ENCODE data around the gene CLCA1. TPM values are rescaled to one million over a fixed set of nuclear protein-coding genes. Genes with fewer than 3 reads are reported as not detected.

CLCA1 gene
- total RNA-seq, 4 donors from 2014 or later = not detected

DNA sequence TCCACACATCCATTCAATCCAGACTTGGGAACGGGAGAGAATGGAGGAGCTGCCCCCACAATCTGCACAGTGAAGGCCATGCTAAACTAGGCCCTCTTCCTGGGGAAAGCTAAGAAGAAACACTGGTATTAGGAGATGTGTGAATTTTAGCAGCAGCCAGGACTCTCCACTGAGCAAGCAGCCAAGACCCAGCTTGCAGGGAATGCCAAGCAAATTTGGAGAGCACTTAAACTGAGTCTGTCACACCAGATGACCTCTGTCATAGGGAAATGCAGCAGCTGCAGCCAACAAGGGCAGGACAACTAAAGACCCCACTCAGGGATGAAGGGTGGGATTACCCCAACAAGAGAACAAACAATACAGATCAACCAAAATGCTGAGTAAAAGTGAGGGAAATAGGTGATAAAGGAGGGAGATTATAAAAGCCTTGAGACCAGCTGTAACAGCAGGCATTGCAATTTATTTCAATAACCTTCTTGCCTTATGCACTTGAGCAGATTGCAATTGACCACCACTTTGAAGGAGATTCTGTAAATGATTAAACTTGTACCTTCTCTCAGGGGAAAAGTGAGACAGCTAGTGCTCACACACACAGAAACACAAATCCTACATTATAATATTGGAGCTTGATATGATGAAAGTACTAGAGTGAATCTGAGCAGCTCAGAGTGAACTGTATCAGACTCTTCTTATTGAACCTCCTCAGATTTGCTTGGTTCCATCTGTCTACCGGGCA, 2.5 kb upstream of the CLCA1 start:
- 83 to 88% methylated on average over 2 of the region's 2 CpGs for WGBS, 2 donors
- no peak overlapping the region for H3K4me3 ChIP-seq (ENCODE audit: low read depth, poor library complexity, severe bottlenecking)
- no peak for TF ChIP-seq CTCF (IDR thresholded peaks at IDR 0.05)
- no peak for TF ChIP-seq POLR2A (IDR thresholded peaks at IDR 0.05)
- no peak for DNase-seq (ENCODE audit: low spot score in 2 of 2)
- intact Hi-C loops (cut with DNase I; ENCODE audit: low total_unique reads) = no loop called here

DNA sequence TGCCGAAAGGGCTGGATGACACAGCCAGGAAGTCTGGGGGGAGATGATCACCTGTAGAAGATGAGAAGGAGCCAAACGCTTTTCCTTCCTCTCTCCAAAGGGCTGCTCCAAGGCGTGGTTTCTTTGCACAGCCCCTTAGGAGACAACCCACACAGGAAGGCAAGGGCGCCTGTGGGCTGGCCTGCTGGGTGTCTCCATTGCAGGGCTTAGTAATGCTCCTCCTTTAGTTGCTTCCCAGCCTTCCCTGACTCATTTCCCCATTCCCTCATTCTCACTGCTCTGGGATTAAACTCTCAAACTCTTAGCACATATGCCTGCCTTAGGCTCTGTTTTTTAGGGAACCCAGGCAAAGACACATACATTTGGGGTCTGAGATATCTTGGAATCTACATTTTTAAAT, 1.7 kb upstream of the CLCA1 start:
- H3K4me3 ChIP-seq (ENCODE audit: low read depth, poor library complexity, severe bottlenecking) = no peak overlapping the region
- WGBS, 2 donors = 72 to 82% methylated on average over 4 of the region's 4 CpGs
- DNase-seq (ENCODE audit: low spot score in 2 of 2) = no peak
- no peak for TF ChIP-seq POLR2A (IDR thresholded peaks at IDR 0.05)
- TF ChIP-seq CTCF (IDR thresholded peaks at IDR 0.05) = no peak
- intact Hi-C loops (cut with DNase I; ENCODE audit: low total_unique reads) = no loop called here

- 91 to 92% methylated on average over 10 of the region's 10 CpGs for WGBS, 2 donors
- intact Hi-C loops (cut with DNase I; ENCODE audit: low total_unique reads) = no loop called here
- no peak overlapping the region for H3K4me3 ChIP-seq (ENCODE audit: low read depth, poor library complexity, severe bottlenecking)
- TF ChIP-seq POLR2A (IDR thresholded peaks at IDR 0.05) = no peak
- TF ChIP-seq CTCF (IDR thresholded peaks at IDR 0.05) = no peak
- DNase-seq (ENCODE audit: low spot score in 2 of 2) = no peak
Measured at GRCh38 chr1:86470859-86471258, 2.1 kb downstream of the CLCA1 start.

GRCh38 chr1:86471291-86471690, 2.6 kb downstream of the CLCA1 start:
- TF ChIP-seq CTCF (IDR thresholded peaks at IDR 0.05) (no peak), POLR2A (IDR thresholded peaks at IDR 0.05) (no peak)
- intact Hi-C loops (cut with DNase I; ENCODE audit: low total_unique reads) = no loop called here
- H3K4me3 ChIP-seq (ENCODE audit: low read depth, poor library complexity, severe bottlenecking) = no peak overlapping the region
- DNase-seq (ENCODE audit: low spot score in 2 of 2) = no peak

- intact Hi-C loops (cut with DNase I; ENCODE audit: low total_unique reads) = no loop called here
- no peak overlapping the region for H3K4me3 ChIP-seq (ENCODE audit: low read depth, poor library complexity, severe bottlenecking)
- 78 to 82% methylated on average over 4 of the region's 4 CpGs for WGBS, 2 donors
- no peak for DNase-seq (ENCODE audit: low spot score in 2 of 2)
- TF ChIP-seq CTCF (IDR thresholded peaks at IDR 0.05) = no peak
Measured at GRCh38 chr1:86472152-86472551, 3.4 kb downstream of the CLCA1 start.

DNA sequence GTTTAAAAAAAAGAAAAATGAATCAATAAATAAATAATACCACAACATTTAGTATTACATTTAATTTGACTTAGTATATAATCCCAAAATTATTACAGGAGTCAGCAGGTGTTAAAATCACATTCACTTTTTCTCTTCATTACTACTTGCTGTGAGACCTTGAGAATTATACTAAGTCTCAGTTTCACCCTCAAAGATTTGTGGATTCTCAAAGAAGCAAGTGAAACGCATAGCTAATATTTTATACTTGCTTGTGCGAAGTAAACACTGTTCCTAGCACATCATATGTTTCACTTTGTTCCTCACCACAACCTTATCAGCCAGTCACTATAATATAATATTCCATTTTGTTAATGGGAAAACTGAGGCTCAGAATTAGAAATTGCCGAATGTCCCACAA, 4.0 kb downstream of the CLCA1 start:
- WGBS, 2 donors = 61 to 62% methylated on average over 3 of the region's 3 CpGs
- intact Hi-C loops (cut with DNase I; ENCODE audit: low total_unique reads) = no loop called here
- no peak overlapping the region for H3K4me3 ChIP-seq (ENCODE audit: low read depth, poor library complexity, severe bottlenecking)
- TF ChIP-seq POLR2A (IDR thresholded peaks at IDR 0.05) (no peak), CTCF (IDR thresholded peaks at IDR 0.05) (no peak)
- DNase-seq (ENCODE audit: low spot score in 2 of 2) = no peak

All from lower leg skin (tissue), 4 donors.